Osteoblast (primary cell): Measurements from ENCODE around the gene OTOG. TPM values are rescaled to one million over a fixed set of nuclear protein-coding genes. Genes with fewer than 3 reads are reported as not detected.
A peak's percentile ranks its signal among the peaks of the same experiment; 100 is the strongest.

Experiments
- DNase-seq: peaks from one replicate; pipeline ENCODE4 v3.0.0; 2011; ENCODE audit warnings: low spot score, mixed read lengths; ENCODE audit not compliant: insufficient read length; ENCODE audit errors: missing footprints
- H2AFZ ChIP-seq: 2 replicates; pipeline ENCODE4 v1.6.0; 2011; ENCODE audit warnings: mild to moderate bottlenecking, low read length
- H3K27ac ChIP-seq: 2 replicates; pipeline ENCODE4 v1.5.1; 2011; ENCODE audit warnings: mild to moderate bottlenecking, low read depth, low read length, moderate library complexity
- H3K27me3 ChIP-seq: 2 replicates; pipeline ENCODE4 v1.6.0; 2012; ENCODE audit warnings: mild to moderate bottlenecking, control low read depth, inconsistent platforms, low read length, moderate library complexity; ENCODE audit not compliant: insufficient read depth
- H3K36me3 ChIP-seq: 2 replicates; pipeline ENCODE4 v1.5.1; 2011; ENCODE audit warnings: mild to moderate bottlenecking, low read length, control low read depth, moderate library complexity; ENCODE audit not compliant: insufficient read depth
- H3K4me1 ChIP-seq: 2 replicates; pipeline ENCODE4 v1.5.1; 2011; ENCODE audit warnings: mild to moderate bottlenecking, low read length, control low read depth, moderate library complexity; ENCODE audit not compliant: insufficient read depth
- H3K4me2 ChIP-seq: 2 replicates; pipeline ENCODE4 v1.6.0; 2011; ENCODE audit warnings: mild to moderate bottlenecking, low read length; ENCODE audit not compliant: insufficient read depth
- H3K4me3 ChIP-seq: fragments of 200-600 bp; sonication (generic); 3 replicates; pipeline ENCODE4 v1.5.1; 2012; ENCODE audit warnings: mild to moderate bottlenecking, low read length, inconsistent platforms; ENCODE audit not compliant: insufficient read depth
- H3K79me2 ChIP-seq: 2 replicates; pipeline ENCODE4 v1.6.0; 2012; ENCODE audit warnings: mild to moderate bottlenecking, low read length, control low read depth, inconsistent platforms; ENCODE audit not compliant: insufficient read depth
- H3K9me3 ChIP-seq: 2 replicates; pipeline ENCODE4 v1.5.1; 2011; ENCODE audit warnings: low read depth, low read length, control low read depth
- H4K20me1 ChIP-seq: 2 replicates; pipeline ENCODE4 v1.6.0; 2012; ENCODE audit warnings: mild to moderate bottlenecking, low read length, control low read depth; ENCODE audit not compliant: insufficient read depth
- CTCF ChIP-seq: IDR thresholded peaks from 2 replicates; pipeline ENCODE4 v1.5.1; 2011; ENCODE audit warnings: mild to moderate bottlenecking, low read depth, low read length, moderate library complexity; ENCODE audit errors: extremely low read depth
- total RNA-seq: library from RNA; depleted of rRNA; stranded (reverse); fragments of >200 nt; gene quantifications from 2 replicates; pipeline ENCODE4 v1.2.3, GENCODE V29; 2012

OTOG gene
- total RNA-seq, 1 donor, result not detected

- peak; percentile 21 for DNase-seq
- Histone ChIP-seq H3K79me2 (no peaks in the 10 kb centered on the region), H2AFZ (no peak overlapping the region), H3K36me3 (no peaks in the 10 kb centered on the region), H3K27ac (no peak overlapping the region), H3K9me3 (no peaks in the 10 kb centered on the region), H3K27me3 (peaks cover 3% of the 10 kb centered on the region), H3K4me3 (no peak overlapping the region), H3K4me1 (no peaks in the 10 kb centered on the region), H3K4me2 (no peak overlapping the region), H4K20me1 (no peaks in the 10 kb centered on the region)
- no peak for TF ChIP-seq CTCF
Observed at GRCh38 chr11:17581732-17582053, 34.6 kb downstream of the OTOG start.

- no peaks in the 10 kb centered on the region for H3K79me2 ChIP-seq
- peaks cover 3% of the 10 kb centered on the region for H4K20me1 ChIP-seq
- TF ChIP-seq CTCF, result no peak
- H3K4me1 ChIP-seq, result no peaks in the 10 kb centered on the region
- H3K4me3 ChIP-seq, result no peak overlapping the region
- H3K4me2 ChIP-seq, result no peak overlapping the region
- no peak overlapping the region for H3K27ac ChIP-seq
- H3K36me3 ChIP-seq, result no peaks in the 10 kb centered on the region
- peak; percentile 26 for DNase-seq
- no peaks in the 10 kb centered on the region for H3K9me3 ChIP-seq
- no peak overlapping the region for H2AFZ ChIP-seq
- H3K27me3 ChIP-seq, result peaks cover 8% of the 10 kb centered on the region
Observed at GRCh38 chr11:17585911-17586695, 39.0 kb downstream of the OTOG start.

GRCh38 chr11:17588166-17588565 lies 41.1 kb downstream of the OTOG start:
- TF ChIP-seq CTCF, result no peak
- no peak for DNase-seq
- Histone ChIP-seq H2AFZ (no peak overlapping the region), H3K79me2 (no peaks in the 10 kb centered on the region), H3K36me3 (no peaks in the 10 kb centered on the region), H3K4me2 (no peak overlapping the region), H3K4me1 (no peaks in the 10 kb centered on the region), H3K4me3 (no peak overlapping the region), H3K27ac (no peak overlapping the region), H3K27me3 (peaks cover 14% of the 10 kb centered on the region), H3K9me3 (no peaks in the 10 kb centered on the region), H4K20me1 (peaks cover 3% of the 10 kb centered on the region)

GRCh38 chr11:17588721-17589120 lies 41.7 kb downstream of the OTOG start:
- Histone ChIP-seq H3K4me1 (no peaks in the 10 kb centered on the region), H3K36me3 (no peaks in the 10 kb centered on the region), H3K27me3 (peaks cover 17% of the 10 kb centered on the region), H3K4me3 (no peak overlapping the region), H3K9me3 (no peaks in the 10 kb centered on the region), H3K27ac (no peak overlapping the region), H4K20me1 (peaks cover 3% of the 10 kb centered on the region), H3K79me2 (no peaks in the 10 kb centered on the region), H2AFZ (no peak overlapping the region), H3K4me2 (no peak overlapping the region)
- peak; percentile 52 for DNase-seq
- TF ChIP-seq CTCF, result no peak
